Kidney epithelial cell (primary cell): ENCODE measurements around the gene CCDC54. TPM values are rescaled to one million over a fixed set of nuclear protein-coding genes. Genes with fewer than 3 reads are reported as not detected.

Experiments used
- DNase-seq: peaks from one replicate; pipeline ENCODE4 v3.0.0-alpha.2; 2010; ENCODE audit warnings: low read depth
- H3K27me3 ChIP-seq: 2 replicates; pipeline ENCODE4 v1.6.0; 2011; ENCODE audit warnings: low read length; ENCODE audit not compliant: control insufficient read depth, insufficient read depth
- H3K36me3 ChIP-seq: 2 replicates; pipeline ENCODE4 v1.5.1; 2011; ENCODE audit warnings: low read length; ENCODE audit not compliant: control insufficient read depth, insufficient read depth
- H3K4me3 ChIP-seq: 2 replicates; pipeline ENCODE4 v1.5.1; 2011; ENCODE audit warnings: low read depth, mild to moderate bottlenecking, control low read depth, low read length
- total RNA-seq: library from RNA; depleted of rRNA; stranded (reverse); fragments of >200 nt; gene quantifications from 2 replicates; pipeline ENCODE4 v1.2.3, GENCODE V29; 2015
- TF ChIP-seq, protein P1 (sequence below): IDR thresholded peaks from 2 replicates; pipeline ENCODE4 v1.5.1; 2011; ENCODE audit warnings: mild to moderate bottlenecking, moderate library complexity, low read length, control low read depth, inconsistent platforms; ENCODE audit not compliant: insufficient read depth, poor library complexity, severe bottlenecking

Gene CCDC54
- total RNA-seq, 1 donor from 2014 or later = not detected

DNA sequence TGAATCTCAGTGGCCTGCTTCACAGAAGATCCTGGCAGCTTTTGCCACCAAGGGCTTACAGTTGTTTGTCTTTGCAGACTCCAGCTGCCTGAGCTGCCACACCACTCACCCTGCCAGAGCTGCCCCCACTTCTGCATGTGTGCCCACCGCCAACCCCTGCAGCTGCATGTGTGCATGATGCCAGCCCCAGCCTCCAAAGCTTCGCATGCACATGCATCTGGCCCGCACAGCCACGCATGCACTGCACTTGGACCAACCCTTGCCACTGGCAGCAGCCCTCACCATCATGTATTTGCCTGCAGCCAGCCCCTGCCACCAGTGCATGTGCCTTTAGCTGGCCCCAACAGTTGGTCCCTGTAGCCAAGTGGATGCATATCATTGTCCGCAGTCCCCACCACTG lies 31.3 kb downstream of the CCDC54 start:
- Histone ChIP-seq H3K4me3 (no peak overlapping the region), H3K27me3 (no peaks in the 10 kb centered on the region), H3K36me3 (no peaks in the 10 kb centered on the region)
- TF ChIP-seq, protein P1, sequence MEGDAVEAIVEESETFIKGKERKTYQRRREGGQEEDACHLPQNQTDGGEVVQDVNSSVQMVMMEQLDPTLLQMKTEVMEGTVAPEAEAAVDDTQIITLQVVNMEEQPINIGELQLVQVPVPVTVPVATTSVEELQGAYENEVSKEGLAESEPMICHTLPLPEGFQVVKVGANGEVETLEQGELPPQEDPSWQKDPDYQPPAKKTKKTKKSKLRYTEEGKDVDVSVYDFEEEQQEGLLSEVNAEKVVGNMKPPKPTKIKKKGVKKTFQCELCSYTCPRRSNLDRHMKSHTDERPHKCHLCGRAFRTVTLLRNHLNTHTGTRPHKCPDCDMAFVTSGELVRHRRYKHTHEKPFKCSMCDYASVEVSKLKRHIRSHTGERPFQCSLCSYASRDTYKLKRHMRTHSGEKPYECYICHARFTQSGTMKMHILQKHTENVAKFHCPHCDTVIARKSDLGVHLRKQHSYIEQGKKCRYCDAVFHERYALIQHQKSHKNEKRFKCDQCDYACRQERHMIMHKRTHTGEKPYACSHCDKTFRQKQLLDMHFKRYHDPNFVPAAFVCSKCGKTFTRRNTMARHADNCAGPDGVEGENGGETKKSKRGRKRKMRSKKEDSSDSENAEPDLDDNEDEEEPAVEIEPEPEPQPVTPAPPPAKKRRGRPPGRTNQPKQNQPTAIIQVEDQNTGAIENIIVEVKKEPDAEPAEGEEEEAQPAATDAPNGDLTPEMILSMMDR = no peak
- no peak for DNase-seq

- DNase-seq = no peak
- Histone ChIP-seq H3K4me3 (no peak overlapping the region), H3K27me3 (no peaks in the 10 kb centered on the region), H3K36me3 (no peaks in the 10 kb centered on the region)
- TF ChIP-seq, protein P1 = no peak
Observed at GRCh38 chr3:107409365-107409764, 32.1 kb downstream of the CCDC54 start.

GRCh38 chr3:107410606-107411005 lies 33.4 kb downstream of the CCDC54 start:
- TF ChIP-seq, protein P1 = no peak
- Histone ChIP-seq H3K4me3 (no peak overlapping the region), H3K27me3 (no peaks in the 10 kb centered on the region), H3K36me3 (no peaks in the 10 kb centered on the region)
- DNase-seq = no peak

- DNase-seq = no peak
- TF ChIP-seq, protein P1 = no peak
- Histone ChIP-seq H3K36me3 (no peaks in the 10 kb centered on the region), H3K27me3 (no peaks in the 10 kb centered on the region), H3K4me3 (no peak overlapping the region)
Observed at GRCh38 chr3:107411056-107411455, 33.8 kb downstream of the CCDC54 start.

GRCh38 chr3:107411779-107412178 lies 34.5 kb downstream of the CCDC54 start:
- Histone ChIP-seq H3K27me3 (no peaks in the 10 kb centered on the region), H3K36me3 (no peaks in the 10 kb centered on the region), H3K4me3 (no peak overlapping the region)
- TF ChIP-seq, protein P1 = no peak
- DNase-seq = no peak

DNA sequence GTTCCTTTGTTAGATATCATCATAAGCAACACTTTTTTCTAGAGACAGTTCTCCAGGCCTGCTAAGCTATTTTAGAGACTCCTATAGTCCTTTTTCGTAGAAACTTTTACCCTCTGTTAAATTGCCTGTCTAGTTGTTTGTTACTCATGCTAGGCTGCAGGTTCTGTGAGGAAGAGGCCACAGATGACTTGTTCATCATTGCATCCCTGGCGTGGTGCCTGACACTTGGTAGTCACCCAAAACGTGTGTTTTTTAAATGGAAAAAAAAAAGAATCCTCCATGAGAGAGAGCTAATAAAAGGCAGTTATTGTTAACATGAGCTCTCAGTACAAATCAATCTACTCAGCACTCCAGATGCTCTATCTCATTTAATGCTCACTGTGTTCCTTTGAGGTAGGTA lies 35.1 kb downstream of the CCDC54 start:
- Histone ChIP-seq H3K27me3 (no peaks in the 10 kb centered on the region), H3K36me3 (no peaks in the 10 kb centered on the region), H3K4me3 (no peak overlapping the region)
- no peak for DNase-seq
- TF ChIP-seq, protein P1 = no peak
